NCI-H1417 treated with DMSO at 0.1 percent for 48 hours (cell line): Measurements from ENCODE around the gene F3.
"Not testable (repeated sequence)": the region's sequence is repeated elsewhere in the genome, so short reads cannot be mapped to it uniquely, and the experiment has no call there.

ENCODE experiments used
- DNase-seq: peaks from one replicate; lab custom pipeline; 2025; lab: John Stamatoyannopoulos, UW

F3 gene

GRCh38 chr1:94541246-94542087 lies at the start of gene F3:
Gene F3, minus strand, starts transcription at chr1:94541759. Its CDS starts 123 bp downstream, at chr1:94541636.
- DNase-seq = no peak

- no peak for DNase-seq
Measured at GRCh38 chr1:94590203-94591137, 48.9 kb upstream of the F3 start.

- no peak for DNase-seq
Measured at GRCh38 chr1:94589728-94590127, 48.2 kb upstream of the F3 start.

GRCh38 chr1:94582565-94582964 lies 41.0 kb upstream of the F3 start:
- DNase-seq = no peak

- no peak for DNase-seq
Measured at GRCh38 chr1:94580367-94581115, 39.0 kb upstream of the F3 start.

GRCh38 chr1:94579876-94580294 lies 38.3 kb upstream of the F3 start:
- no peak for DNase-seq

DNA sequence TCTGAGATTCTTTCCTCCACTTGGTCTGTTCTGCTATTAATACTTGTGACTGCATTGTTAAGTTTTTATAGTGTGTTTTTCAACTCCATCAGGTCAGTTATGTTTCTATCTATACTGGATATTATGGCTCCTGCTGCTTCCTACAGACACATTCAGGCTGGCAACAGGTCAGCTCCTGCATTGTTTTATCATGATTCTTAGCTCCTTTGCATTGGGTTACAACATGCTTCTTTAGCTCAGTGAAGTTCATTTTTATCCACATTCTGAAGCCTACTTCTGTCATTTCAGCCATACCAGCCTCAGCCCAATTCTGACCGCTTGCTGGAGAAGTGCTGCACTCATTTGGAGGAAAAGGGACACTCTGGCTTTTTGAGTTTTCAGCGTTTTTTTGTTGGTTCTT lies 37.3 kb upstream of the F3 start:
- DNase-seq = no peak

DNA sequence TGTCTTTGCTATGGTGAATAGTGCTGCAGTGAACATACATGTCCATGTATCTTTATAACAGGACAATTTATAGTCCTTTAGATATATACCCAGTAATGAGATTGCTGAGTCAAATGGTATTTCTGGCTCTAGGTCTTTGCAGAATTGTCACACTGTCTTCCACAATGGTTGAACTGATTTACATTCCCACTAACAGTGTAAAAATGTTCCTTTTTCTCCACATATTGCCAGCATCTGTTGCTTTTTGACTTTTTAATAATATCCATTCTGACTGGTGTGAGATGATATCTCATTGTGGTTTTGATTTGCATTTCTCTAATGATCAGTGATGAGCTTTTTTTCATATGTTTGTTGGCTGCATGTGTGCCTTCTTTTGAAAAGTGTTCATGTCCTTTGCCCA lies 32.4 kb upstream of the F3 start:
- DNase-seq = not testable (repeated sequence)

DNA sequence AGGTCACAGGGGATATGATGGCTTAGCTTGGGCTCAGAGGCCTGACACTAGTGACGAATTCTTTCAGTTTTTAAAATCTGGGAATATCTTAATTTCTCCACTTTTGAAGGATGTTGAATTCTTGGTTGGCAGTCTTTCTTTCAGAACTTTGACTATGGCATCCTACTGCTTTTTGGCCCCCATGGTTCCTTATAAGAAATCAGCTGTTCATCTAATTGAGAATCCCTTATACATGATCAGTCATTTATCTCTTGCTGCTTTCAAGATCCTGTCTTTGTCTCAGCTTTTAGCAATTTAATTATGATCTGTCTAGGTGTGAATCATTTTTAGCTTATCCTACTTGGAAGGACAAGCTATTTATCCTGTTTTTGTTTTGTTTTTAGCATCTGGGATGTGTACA lies 31.2 kb upstream of the F3 start:
- DNase-seq = no peak

GRCh38 chr1:94570965-94571364 lies 29.4 kb upstream of the F3 start:
- DNase-seq = not testable (repeated sequence)

- not testable (repeated sequence) for DNase-seq
Measured at GRCh38 chr1:94568806-94569205, 27.2 kb upstream of the F3 start.

- DNase-seq = not testable (repeated sequence)
Measured at GRCh38 chr1:94567975-94568607, 26.5 kb upstream of the F3 start.

- DNase-seq = not testable (repeated sequence)
Measured at GRCh38 chr1:94566436-94566835, 24.9 kb upstream of the F3 start.

DNA sequence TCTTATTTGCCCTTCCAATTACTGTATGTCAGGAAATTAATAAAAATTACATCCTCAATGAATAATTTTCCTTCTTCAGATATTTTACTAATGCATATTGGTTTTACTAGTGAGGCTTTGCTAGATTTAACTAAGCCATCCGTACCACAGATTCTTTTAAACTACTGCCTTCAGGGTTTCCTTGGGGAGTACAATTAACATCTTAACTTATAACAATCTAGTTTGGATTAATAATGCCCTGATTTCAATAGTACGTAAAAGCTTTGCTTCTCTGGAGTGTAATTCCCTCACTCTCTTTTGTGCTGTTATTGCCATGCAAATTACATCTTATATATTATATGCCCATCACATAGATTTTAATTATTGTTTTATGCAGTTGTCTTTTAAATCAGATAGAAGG lies 24.3 kb upstream of the F3 start:
- no peak for DNase-seq

GRCh38 chr1:94562519-94563260 lies 21.1 kb upstream of the F3 start:
- DNase-seq = no peak

- no peak for DNase-seq
Measured at GRCh38 chr1:94560333-94560732, 18.8 kb upstream of the F3 start.

GRCh38 chr1:94559921-94560320 lies 18.4 kb upstream of the F3 start:
- DNase-seq = no peak

GRCh38 chr1:94555091-94555490 lies 13.5 kb upstream of the F3 start:
- DNase-seq = no peak

DNA sequence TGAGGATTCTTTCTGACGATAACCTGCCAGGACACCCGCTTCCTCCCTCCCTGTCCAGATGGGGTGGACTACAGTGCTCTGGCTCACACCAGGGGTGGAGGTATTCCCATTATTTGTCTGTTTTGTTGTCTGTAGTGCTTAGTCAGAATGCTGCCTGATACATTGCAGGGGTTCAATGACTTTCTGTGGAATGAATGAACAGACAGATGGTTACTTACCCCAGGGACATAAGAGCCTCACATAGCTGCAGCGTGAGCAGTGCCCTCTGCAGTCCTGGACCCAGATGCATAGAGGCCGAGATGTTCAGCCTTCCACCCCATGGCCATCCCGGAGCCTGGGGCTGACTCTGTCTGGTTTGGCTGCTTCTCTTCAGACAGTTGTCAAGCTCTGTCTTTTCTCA lies 13.0 kb upstream of the F3 start:
- DNase-seq = no peak

- DNase-seq = no peak
Measured at GRCh38 chr1:94553931-94554330, 12.4 kb upstream of the F3 start.

- DNase-seq = no peak
Measured at GRCh38 chr1:94553323-94553730, 11.8 kb upstream of the F3 start.
